ENCODE measurements around the gene SLAMF7. TPM values are rescaled to one million over a fixed set of nuclear protein-coding genes. Genes with fewer than 3 reads are reported as not detected.

Gene SLAMF7
- total and polyA plus RNA-seq, 2 donors (not counting 1 experiment from before 2014, with no cell fraction given) = 13.1 to 52.6 TPM

DNA sequence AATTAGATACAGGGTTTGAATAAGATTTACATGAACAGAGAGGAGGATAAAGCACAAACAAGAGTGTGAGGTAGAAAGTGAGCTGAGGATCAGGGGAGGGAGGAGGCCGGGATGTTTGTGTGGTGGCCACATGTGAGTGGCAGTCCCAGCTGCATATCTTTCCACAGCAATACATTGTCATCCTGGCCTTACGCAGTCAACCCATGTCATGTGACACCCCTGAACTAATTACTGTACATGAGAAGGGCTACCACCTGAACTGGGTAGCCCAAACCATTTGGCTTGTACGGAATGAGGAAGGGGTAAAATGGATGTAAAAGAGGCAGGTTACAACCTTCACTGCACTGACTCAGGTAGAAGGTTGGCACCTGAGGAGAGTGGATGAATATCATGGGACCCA lies 4.2 kb downstream of the SLAMF7 start:
- WGBS (ENCODE audit: insufficient coverage) = 100% methylated on average over 1 of the region's 3 CpGs
- H2AFZ ChIP-seq (ENCODE audit: insufficient read depth, low read depth, low read length, poor library complexity, severe bottlenecking) = no peak overlapping the region
- no peak overlapping the region for H3K4me2 ChIP-seq (replicated peaks; ENCODE audit: low read depth, low read length, poor library complexity, severe bottlenecking)
- no peak overlapping the region for H3K27ac Mint-ChIP-seq
- H3K27me3 Mint-ChIP-seq = no peaks in the 10 kb centered on the region
- H3K36me3 ChIP-seq (replicated peaks in 1 of 2; ENCODE audit: control extremely low read depth in 1 of 2, control insufficient read depth in 1 of 2, extremely low read depth in 1 of 2, insufficient read depth in 2 of 2, low read length in 1 of 2) = no peaks in the 10 kb centered on the region
- H3K4me3 ChIP-seq (ENCODE audit: control extremely low read depth in 1 of 5, extremely low read depth in 1 of 5, insufficient read depth in 1 of 5, low read depth in 2 of 5, low read length in 4 of 5) = no peak overlapping the region
- intact Hi-C loops (cut with micrococcal nuclease) = no loop called here
- no peak for TF ChIP-seq EZH2 (IDR thresholded peaks at IDR 0.05; ENCODE audit: borderline replicate concordance, insufficient read depth, low read depth, low read length, poor library complexity, severe bottlenecking)
- TF ChIP-seq CTCF (IDR thresholded peaks at IDR 0.05) = no peak
- no peak for DNase-seq
- no peaks in the 10 kb centered on the region for H3K9me3 ChIP-seq (ENCODE audit: control extremely low read depth in 1 of 3, control insufficient read depth in 2 of 3, insufficient read depth in 1 of 3, low read length in 2 of 3)
- peak overlapping the region; percentile 67 for H3K4me3 Mint-ChIP-seq
- no peaks in the 10 kb centered on the region for H3K9me3 Mint-ChIP-seq (ENCODE audit: insufficient read depth)
- no peaks in the 10 kb centered on the region for H4K20me1 ChIP-seq (ENCODE audit: control insufficient read depth, insufficient read depth, low read length, poor library complexity, severe bottlenecking)
- no peak overlapping the region for H3K27ac ChIP-seq (ENCODE audit: low read length in 2 of 2)
- no peak for ATAC-seq (ENCODE audit: low read depth)
- no peak overlapping the region for H3K9ac ChIP-seq (ENCODE audit: low read length)
- H3K4me1 Mint-ChIP-seq = peaks cover 60% of the 10 kb centered on the region
- H3K27me3 ChIP-seq (replicated peaks in 1 of 4; ENCODE audit: control extremely low read depth in 1 of 4, control insufficient read depth in 3 of 4, insufficient read depth in 4 of 4, low read length in 3 of 4) = no peaks in the 10 kb centered on the region
- peaks cover 25 to 39% of the 10 kb centered on the region in 2 donors for H3K4me1 ChIP-seq (ENCODE audit: control insufficient read depth in 2 of 2, insufficient read depth in 2 of 2, low read length in 2 of 2)
- ChIA-PET POLR2A (interaction anchor here (0.6 kb wide), 1 partner anchor 31 kb away, joined by 3 read pairs; no protein-coding TSS in a partner anchor), CTCF (interaction anchor here (1.3 to 6.2 kb wide), 3 partner anchors 17 to 210 kb away, joined by 3 to 35 read pairs (median 12); partner anchors contain the start of gene ITLN2)
- peaks cover 16% of the 10 kb centered on the region for H3K79me2 ChIP-seq (ENCODE audit: control insufficient read depth, insufficient read depth, low read length)

DNA sequence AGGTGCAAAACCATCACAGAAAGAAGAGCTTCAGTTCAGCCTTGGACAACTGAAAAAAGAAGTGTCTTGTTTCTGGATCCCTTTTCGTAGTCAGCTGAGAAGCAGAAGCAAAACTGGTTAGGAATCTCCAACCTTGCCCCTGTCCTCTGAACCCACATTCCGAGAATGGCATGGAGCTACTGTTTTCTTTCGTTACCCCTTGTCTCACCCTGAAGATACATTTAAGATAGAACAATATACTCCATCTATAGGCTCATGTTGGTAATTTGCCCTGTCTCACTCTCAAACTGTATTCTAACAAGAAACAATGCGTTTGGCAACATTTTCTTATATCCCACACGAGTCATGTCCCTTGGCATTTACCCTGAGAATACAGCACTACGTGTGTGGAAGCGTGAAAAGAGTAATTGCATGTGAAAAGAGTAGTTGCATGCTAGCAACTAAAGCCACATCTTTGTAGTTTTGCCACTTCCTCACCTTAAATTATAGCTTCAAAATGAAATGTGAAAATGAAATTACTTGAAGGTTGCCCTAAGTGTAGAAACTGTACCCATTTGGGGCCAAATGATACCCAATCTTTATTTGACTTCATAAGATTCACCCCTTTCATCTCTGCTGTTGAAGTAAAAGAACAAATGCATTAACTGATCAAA lies 5.3 kb downstream of the SLAMF7 start:
- ChIA-PET POLR2A (no interaction called here), CTCF (interaction anchor here (1.0 to 6.3 kb wide), 5 partner anchors 14 to 246 kb away, joined by 3 to 45 read pairs (median 7); partner anchors contain the start of gene ITLN2)
- H3K4me2 ChIP-seq (replicated peaks; ENCODE audit: low read depth, low read length, poor library complexity, severe bottlenecking) = peak overlapping the region; percentile 10
- H3K9me3 ChIP-seq (ENCODE audit: control extremely low read depth in 1 of 3, control insufficient read depth in 2 of 3, insufficient read depth in 1 of 3, low read length in 2 of 3) = no peaks in the 10 kb centered on the region
- H3K9me3 Mint-ChIP-seq (ENCODE audit: insufficient read depth) = no peaks in the 10 kb centered on the region
- peaks cover 54% of the 10 kb centered on the region for H3K4me1 Mint-ChIP-seq
- H3K9ac ChIP-seq (ENCODE audit: low read length) = no peak overlapping the region
- H3K27me3 Mint-ChIP-seq = no peaks in the 10 kb centered on the region
- peak overlapping the region; percentile 5 for H3K4me3 Mint-ChIP-seq
- H3K4me3 ChIP-seq (ENCODE audit: control extremely low read depth in 1 of 5, extremely low read depth in 1 of 5, insufficient read depth in 1 of 5, low read depth in 2 of 5, low read length in 4 of 5) = no peak overlapping the region
- H4K20me1 ChIP-seq (ENCODE audit: control insufficient read depth, insufficient read depth, low read length, poor library complexity, severe bottlenecking) = no peaks in the 10 kb centered on the region
- peaks cover 16% of the 10 kb centered on the region for H3K79me2 ChIP-seq (ENCODE audit: control insufficient read depth, insufficient read depth, low read length)
- WGBS (ENCODE audit: insufficient coverage) = 65% methylated on average over 2 of the region's 7 CpGs
- TF ChIP-seq EZH2 (IDR thresholded peaks at IDR 0.05; ENCODE audit: borderline replicate concordance, insufficient read depth, low read depth, low read length, poor library complexity, severe bottlenecking) (no peak), CTCF (IDR thresholded peaks at IDR 0.05) (no peak)
- intact Hi-C loops (cut with micrococcal nuclease) = no loop called here
- no peak for ATAC-seq (ENCODE audit: low read depth)
- peaks cover 20 to 34% of the 10 kb centered on the region in 2 donors for H3K4me1 ChIP-seq (ENCODE audit: control insufficient read depth in 2 of 2, insufficient read depth in 2 of 2, low read length in 2 of 2)
- H3K27ac Mint-ChIP-seq = no peak overlapping the region
- H3K27ac ChIP-seq (ENCODE audit: low read length in 2 of 2) = no peak overlapping the region
- no peak overlapping the region for H2AFZ ChIP-seq (ENCODE audit: insufficient read depth, low read depth, low read length, poor library complexity, severe bottlenecking)
- H3K27me3 ChIP-seq (replicated peaks in 1 of 4; ENCODE audit: control extremely low read depth in 1 of 4, control insufficient read depth in 3 of 4, insufficient read depth in 4 of 4, low read length in 3 of 4) = no peaks in the 10 kb centered on the region
- DNase-seq = no peak
- no peaks in the 10 kb centered on the region for H3K36me3 ChIP-seq (replicated peaks in 1 of 2; ENCODE audit: control extremely low read depth in 1 of 2, control insufficient read depth in 1 of 2, extremely low read depth in 1 of 2, insufficient read depth in 2 of 2, low read length in 1 of 2)

All from B cell (primary cell).